HepG2 (cell line): ENCODE measurements around the gene ATP8B4.

Experiments used
- CAMTA2 ChIP-seq: sonication (generic); formaldehyde crosslinking; IDR thresholded peaks from 2 replicates; pipeline ENCODE4 v1.4.0; 2020; ENCODE audit warnings: mild to moderate bottlenecking, missing genetic modification reagents, borderline replicate concordance
- EP300 ChIP-seq, 3 experiments: sonication (generic) in 1 of 3; formaldehyde crosslinking in 1 of 3; IDR thresholded peaks; 2 replicates each; pipeline versions ENCODE4 v1.5.1 to v1.6.1; 2011 to 2020; ENCODE audit warnings: low read depth in 2 of 3, low read length in 2 of 3, borderline replicate concordance in 1 of 3, improper control_type of control experiment in 1 of 3, mild to moderate bottlenecking in 1 of 3, missing genetic modification reagents in 1 of 3, moderate library complexity in 1 of 3
- EZH2 ChIP-seq: conservative IDR thresholded peaks from 2 replicates; pipeline ENCODE4 v1.6.1; 2012; ENCODE audit warnings: mild to moderate bottlenecking, low read depth, low read length, moderate library complexity
- FIP1L1 ChIP-seq: fragments of 200-400 bp; formaldehyde crosslinking; IDR thresholded peaks from 2 replicates; pipeline ENCODE4 v1.6.1; 2018; ENCODE audit warnings: low read depth, mild to moderate bottlenecking, low read length, moderate library complexity, borderline replicate concordance; ENCODE audit not compliant: insufficient read depth
- FOXA3 ChIP-seq: IDR thresholded peaks from 2 replicates; pipeline ENCODE4 v1.6.1; 2016; ENCODE audit warnings: missing genetic modification reagents, missing compliant biosample characterization
- HES4 ChIP-seq: sonication (generic); formaldehyde crosslinking; IDR thresholded peaks from 2 replicates; pipeline ENCODE4 v1.9.0; 2021; ENCODE audit warnings: mild to moderate bottlenecking, missing genetic modification reagents, borderline replicate concordance
- TAF1 ChIP-seq: sonication (generic); formaldehyde crosslinking; IDR thresholded peaks from 2 replicates; pipeline ENCODE4 v1.4.0; 2020; ENCODE audit warnings: missing genetic modification reagents
- WIZ ChIP-seq: sonication (generic); formaldehyde crosslinking; IDR thresholded peaks from 2 replicates; pipeline ENCODE4 v1.5.1; 2020; ENCODE audit warnings: mild to moderate bottlenecking, missing genetic modification reagents
- ZNF10 ChIP-seq: sonication (generic); formaldehyde crosslinking; IDR thresholded peaks from 2 replicates; pipeline ENCODE4 v1.4.0; 2020; ENCODE audit warnings: mild to moderate bottlenecking, low read depth, missing genetic modification reagents, borderline replicate concordance
- ZNF256 ChIP-seq: sonication (generic); formaldehyde crosslinking; conservative IDR thresholded peaks from 2 replicates; pipeline ENCODE4 v1.4.0; 2020; ENCODE audit warnings: missing genetic modification reagents
- TF ChIP-seq, protein P1 (sequence below): sonication (generic); formaldehyde crosslinking; IDR thresholded peaks from 2 replicates; pipeline ENCODE4 v1.5.0; 2020; ENCODE audit warnings: missing genetic modification reagents

DNA sequence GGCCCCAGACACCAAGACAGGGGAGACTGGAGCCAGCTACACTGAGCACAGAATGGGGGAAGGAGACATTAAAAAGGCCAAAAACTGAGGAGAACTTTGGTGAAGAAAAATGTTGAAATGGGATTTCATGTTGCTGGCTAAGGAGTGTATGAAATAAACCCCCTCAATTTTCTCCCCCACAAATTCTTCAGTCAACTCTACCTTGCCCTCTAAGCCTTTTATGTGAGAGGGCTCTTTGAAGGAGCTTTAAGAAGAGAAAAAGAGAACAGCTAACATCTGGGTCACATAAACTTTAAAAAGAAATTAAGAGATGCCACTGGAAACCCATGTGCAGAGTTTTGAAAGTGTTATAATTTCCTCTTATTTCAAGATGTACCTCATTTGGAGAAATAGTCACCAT is 88.6 kb downstream of the ATP8B4 start:
- TF ChIP-seq WIZ (CRISPR knock-in tag) = no peak
- TF ChIP-seq ZNF10 = no peak
- TF ChIP-seq HES4 (CRISPR knock-in tag) = no peak
- no peak for TF ChIP-seq FOXA3 (CRISPR knock-in tag)
- no peak for TF ChIP-seq CAMTA2 (CRISPR knock-in tag)
- TF ChIP-seq EP300 (IDR thresholded peaks at IDR 0.05; ENCODE audit: low read depth in 2 of 2, low read length in 2 of 2) = no peak
- TF ChIP-seq EP300 (CRISPR knock-in tag; IDR thresholded peaks at IDR 0.05; ENCODE audit: borderline replicate concordance) = no peak
- TF ChIP-seq FIP1L1 = no peak
- TF ChIP-seq, protein P1, sequence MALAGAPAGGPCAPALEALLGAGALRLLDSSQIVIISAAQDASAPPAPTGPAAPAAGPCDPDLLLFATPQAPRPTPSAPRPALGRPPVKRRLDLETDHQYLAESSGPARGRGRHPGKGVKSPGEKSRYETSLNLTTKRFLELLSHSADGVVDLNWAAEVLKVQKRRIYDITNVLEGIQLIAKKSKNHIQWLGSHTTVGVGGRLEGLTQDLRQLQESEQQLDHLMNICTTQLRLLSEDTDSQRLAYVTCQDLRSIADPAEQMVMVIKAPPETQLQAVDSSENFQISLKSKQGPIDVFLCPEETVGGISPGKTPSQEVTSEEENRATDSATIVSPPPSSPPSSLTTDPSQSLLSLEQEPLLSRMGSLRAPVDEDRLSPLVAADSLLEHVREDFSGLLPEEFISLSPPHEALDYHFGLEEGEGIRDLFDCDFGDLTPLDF (CRISPR knock-in tag) = no peak
- TF ChIP-seq ZNF256 = no peak
- no peak for TF ChIP-seq EZH2
- no peak for TF ChIP-seq TAF1 (CRISPR knock-in tag)
